ENCODE results near the gene CPAMD8. TPM values are rescaled to one million over a fixed set of nuclear protein-coding genes. Genes with fewer than 3 reads are reported as not detected.
"Not testable (repeated sequence)": the region's sequence is repeated elsewhere in the genome, so short reads cannot be mapped to it uniquely, and the experiment has no call there.

CPAMD8 gene
- total and polyA plus RNA-seq, 2 donors (not counting 1 experiment from before 2014, with no cell fraction given) = 0.14 to 1.7 TPM

- Histone ChIP-seq H3K4me1 (ENCODE audit: control insufficient read depth, extremely low read depth, insufficient read depth, low read length) (no peaks in the 10 kb centered on the region), H2AFZ (ENCODE audit: low read length) (no peak overlapping the region), H3K4me2 (ENCODE audit: extremely low read depth, insufficient read depth, low read length) (no peak overlapping the region), H3K9ac (ENCODE audit: insufficient read depth, low read length) (no peak overlapping the region), H3K79me2 (ENCODE audit: control insufficient read depth, insufficient read depth, low read length) (no peaks in the 10 kb centered on the region), H3K27ac (ENCODE audit: insufficient read depth, low read length) (no peak overlapping the region), H3K9me3 (ENCODE audit: control insufficient read depth, insufficient read depth, low read depth, low read length) (no peaks in the 10 kb centered on the region), H3K36me3 (ENCODE audit: control insufficient read depth, insufficient read depth, low read length) (no peaks in the 10 kb centered on the region), H3K27me3 (ENCODE audit: control insufficient read depth, insufficient read depth, low read length) (no peaks in the 10 kb centered on the region), H3K4me3 (replicated peaks in 1 of 4; ENCODE audit: control extremely low read depth in 1 of 4, insufficient read depth in 1 of 4, low read depth in 3 of 4, low read length in 4 of 4) (no peak overlapping the region), H4K20me1 (ENCODE audit: control insufficient read depth, extremely low read depth, insufficient read depth, low read length) (no peaks in the 10 kb centered on the region)
- TF ChIP-seq, protein P1, sequence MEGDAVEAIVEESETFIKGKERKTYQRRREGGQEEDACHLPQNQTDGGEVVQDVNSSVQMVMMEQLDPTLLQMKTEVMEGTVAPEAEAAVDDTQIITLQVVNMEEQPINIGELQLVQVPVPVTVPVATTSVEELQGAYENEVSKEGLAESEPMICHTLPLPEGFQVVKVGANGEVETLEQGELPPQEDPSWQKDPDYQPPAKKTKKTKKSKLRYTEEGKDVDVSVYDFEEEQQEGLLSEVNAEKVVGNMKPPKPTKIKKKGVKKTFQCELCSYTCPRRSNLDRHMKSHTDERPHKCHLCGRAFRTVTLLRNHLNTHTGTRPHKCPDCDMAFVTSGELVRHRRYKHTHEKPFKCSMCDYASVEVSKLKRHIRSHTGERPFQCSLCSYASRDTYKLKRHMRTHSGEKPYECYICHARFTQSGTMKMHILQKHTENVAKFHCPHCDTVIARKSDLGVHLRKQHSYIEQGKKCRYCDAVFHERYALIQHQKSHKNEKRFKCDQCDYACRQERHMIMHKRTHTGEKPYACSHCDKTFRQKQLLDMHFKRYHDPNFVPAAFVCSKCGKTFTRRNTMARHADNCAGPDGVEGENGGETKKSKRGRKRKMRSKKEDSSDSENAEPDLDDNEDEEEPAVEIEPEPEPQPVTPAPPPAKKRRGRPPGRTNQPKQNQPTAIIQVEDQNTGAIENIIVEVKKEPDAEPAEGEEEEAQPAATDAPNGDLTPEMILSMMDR (conservative IDR thresholded peaks at IDR 0.05 in 1 of 2, IDR thresholded peaks at IDR 0.05 in 1 of 2; ENCODE audit: low read depth in 1 of 2, low read length in 2 of 2) = no peak
- TF ChIP-seq EZH2 (IDR thresholded peaks at IDR 0.05; ENCODE audit: low read length, missing control alignments) = no peak
- no peak for DNase-seq (ENCODE audit: low read depth in 2 of 2)
Measured at GRCh38 chr19:16970821-16971220, 55.8 kb downstream of the CPAMD8 start.

DNA sequence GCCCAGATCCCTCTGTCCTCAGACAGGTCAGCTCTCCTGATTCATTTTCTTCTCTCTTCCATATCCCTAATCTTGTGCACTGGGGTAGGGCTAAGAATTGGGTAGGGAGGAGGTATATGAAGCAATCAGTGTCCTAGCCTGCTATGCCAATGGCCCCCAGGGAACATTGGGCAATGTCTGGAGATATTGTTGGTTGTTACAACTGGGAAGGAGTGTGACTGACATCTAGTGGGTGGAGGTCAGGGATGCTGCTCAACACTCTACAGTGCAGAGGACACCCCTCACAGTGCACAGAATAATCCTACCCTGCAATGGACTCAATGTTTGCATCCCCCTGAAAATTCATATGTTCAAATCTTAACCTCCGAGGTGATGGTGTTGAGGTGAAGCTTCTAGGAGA, 57.5 kb downstream of the CPAMD8 start:
- H3K9me3 ChIP-seq (ENCODE audit: control insufficient read depth, insufficient read depth, low read depth, low read length) = no peaks in the 10 kb centered on the region
- TF ChIP-seq EZH2 (IDR thresholded peaks at IDR 0.05; ENCODE audit: low read length, missing control alignments) = no peak
- TF ChIP-seq, protein P1 (conservative IDR thresholded peaks at IDR 0.05 in 1 of 2, IDR thresholded peaks at IDR 0.05 in 1 of 2; ENCODE audit: low read depth in 1 of 2, low read length in 2 of 2) = no peak
- no peak overlapping the region for H3K27ac ChIP-seq (ENCODE audit: insufficient read depth, low read length)
- DNase-seq (ENCODE audit: low read depth in 2 of 2) = no peak
- no peaks in the 10 kb centered on the region for H4K20me1 ChIP-seq (ENCODE audit: control insufficient read depth, extremely low read depth, insufficient read depth, low read length)
- H3K36me3 ChIP-seq (ENCODE audit: control insufficient read depth, insufficient read depth, low read length) = no peaks in the 10 kb centered on the region
- no peak overlapping the region for H2AFZ ChIP-seq (ENCODE audit: low read length)
- H3K27me3 ChIP-seq (ENCODE audit: control insufficient read depth, insufficient read depth, low read length) = no peaks in the 10 kb centered on the region
- H3K79me2 ChIP-seq (ENCODE audit: control insufficient read depth, insufficient read depth, low read length) = no peaks in the 10 kb centered on the region
- no peak overlapping the region for H3K4me2 ChIP-seq (ENCODE audit: extremely low read depth, insufficient read depth, low read length)
- no peak overlapping the region for H3K9ac ChIP-seq (ENCODE audit: insufficient read depth, low read length)
- H3K4me3 ChIP-seq (replicated peaks in 1 of 4; ENCODE audit: control extremely low read depth in 1 of 4, insufficient read depth in 1 of 4, low read depth in 3 of 4, low read length in 4 of 4) = no peak overlapping the region
- H3K4me1 ChIP-seq (ENCODE audit: control insufficient read depth, extremely low read depth, insufficient read depth, low read length) = no peaks in the 10 kb centered on the region

- not testable (repeated sequence) for H3K27me3 ChIP-seq (ENCODE audit: control insufficient read depth, insufficient read depth, low read length); H3K4me2 ChIP-seq (ENCODE audit: extremely low read depth, insufficient read depth, low read length); H3K9me3 ChIP-seq (ENCODE audit: control insufficient read depth, insufficient read depth, low read depth, low read length); H4K20me1 ChIP-seq (ENCODE audit: control insufficient read depth, extremely low read depth, insufficient read depth, low read length); H3K4me1 ChIP-seq (ENCODE audit: control insufficient read depth, extremely low read depth, insufficient read depth, low read length); DNase-seq (ENCODE audit: low read depth in 2 of 2); H3K36me3 ChIP-seq (ENCODE audit: control insufficient read depth, insufficient read depth, low read length); H3K79me2 ChIP-seq (ENCODE audit: control insufficient read depth, insufficient read depth, low read length); H2AFZ ChIP-seq (ENCODE audit: low read length); H3K27ac ChIP-seq (ENCODE audit: insufficient read depth, low read length); H3K9ac ChIP-seq (ENCODE audit: insufficient read depth, low read length); H3K4me3 ChIP-seq (replicated peaks in 1 of 4; ENCODE audit: control extremely low read depth in 1 of 4, insufficient read depth in 1 of 4, low read depth in 3 of 4, low read length in 4 of 4)
Measured at GRCh38 chr19:16960996-16961822, 65.4 kb downstream of the CPAMD8 start.

GRCh38 chr19:16958277-16958676, 68.3 kb downstream of the CPAMD8 start:
- H3K4me2 ChIP-seq (ENCODE audit: extremely low read depth, insufficient read depth, low read length); H3K79me2 ChIP-seq (ENCODE audit: control insufficient read depth, insufficient read depth, low read length); H3K4me1 ChIP-seq (ENCODE audit: control insufficient read depth, extremely low read depth, insufficient read depth, low read length); DNase-seq (ENCODE audit: low read depth in 2 of 2); H3K9ac ChIP-seq (ENCODE audit: insufficient read depth, low read length); H3K27ac ChIP-seq (ENCODE audit: insufficient read depth, low read length); H3K36me3 ChIP-seq (ENCODE audit: control insufficient read depth, insufficient read depth, low read length); H3K27me3 ChIP-seq (ENCODE audit: control insufficient read depth, insufficient read depth, low read length); H2AFZ ChIP-seq (ENCODE audit: low read length); H3K9me3 ChIP-seq (ENCODE audit: control insufficient read depth, insufficient read depth, low read depth, low read length); H4K20me1 ChIP-seq (ENCODE audit: control insufficient read depth, extremely low read depth, insufficient read depth, low read length); H3K4me3 ChIP-seq (replicated peaks in 1 of 4; ENCODE audit: control extremely low read depth in 1 of 4, insufficient read depth in 1 of 4, low read depth in 3 of 4, low read length in 4 of 4): not testable (repeated sequence)

Measured in fibroblast of lung (primary cell).